ENCODE data around the gene TSPYL4. TPM values are rescaled to one million over a fixed set of nuclear protein-coding genes. Genes with fewer than 3 reads are reported as not detected.

Gene TSPYL4
- polyA plus RNA-seq, 3 donors = 1.8 to 3.6 (median 2.2) TPM

- H3K9me3 Mint-ChIP-seq = peaks cover 0 to 3% (median 0%) of the 10 kb centered on the region in 7 donors
- no peak overlapping the region for H3K27ac Mint-ChIP-seq
- no peak overlapping the region for H3K4me2 ChIP-seq (replicated peaks; ENCODE audit: extremely low read depth, low read length, poor library complexity, severe bottlenecking)
- H3K36me3 ChIP-seq (replicated peaks in 1 of 2; ENCODE audit: control insufficient read depth in 1 of 2, insufficient read depth in 2 of 2, low read length in 2 of 2) = no peaks in the 10 kb centered on the region
- no peaks in the 10 kb centered on the region for H3K27me3 ChIP-seq (ENCODE audit: control insufficient read depth in 2 of 2, insufficient read depth in 2 of 2, low read length in 2 of 2)
- no peaks in the 10 kb centered on the region for H4K20me1 ChIP-seq (ENCODE audit: insufficient read depth, low read length)
- H3K79me2 ChIP-seq (ENCODE audit: insufficient read depth, low read length) = no peaks in the 10 kb centered on the region
- H2AFZ ChIP-seq (ENCODE audit: insufficient read depth, low read depth, low read length, poor library complexity, severe bottlenecking) = no peak overlapping the region
- peaks cover 23% of the 10 kb centered on the region for H3K4me1 Mint-ChIP-seq
- no peak for TF ChIP-seq CTCF (IDR thresholded peaks at IDR 0.05)
- H3K4me1 ChIP-seq (ENCODE audit: control insufficient read depth in 1 of 2, insufficient read depth in 2 of 2, low read length in 2 of 2) = peaks cover 6 to 14% of the 10 kb centered on the region in 2 donors
- no peaks in the 10 kb centered on the region for H3K9me3 ChIP-seq (replicated peaks in 1 of 2; ENCODE audit: control insufficient read depth in 1 of 2, insufficient read depth in 1 of 2, low read length in 2 of 2)
- H3K9ac ChIP-seq (ENCODE audit: insufficient read depth, low read length, poor library complexity, severe bottlenecking) = no peak overlapping the region
- DNase-seq = no peak
- intact Hi-C loops (cut with micrococcal nuclease) = no loop called here
- no peak overlapping the region for H3K4me3 ChIP-seq (replicated peaks in 1 of 3; ENCODE audit: low read depth in 2 of 3, low read length in 3 of 3)
- WGBS (ENCODE audit: insufficient coverage) = no CpG with 5 or more reads among the region's 1 CpG
- H3K27me3 Mint-ChIP-seq (ENCODE audit: low read depth in 3 of 3) = no peaks in the 10 kb centered on the region
- no peaks in the 10 kb centered on the region for H3K36me3 Mint-ChIP-seq
- no peak overlapping the region for H3K4me3 Mint-ChIP-seq
- no peak overlapping the region for H3K27ac ChIP-seq (ENCODE audit: low read depth in 1 of 2, low read length in 2 of 2)
Observed at GRCh38 chr6:116300566-116300965, 46.7 kb upstream of the TSPYL4 start.

DNA sequence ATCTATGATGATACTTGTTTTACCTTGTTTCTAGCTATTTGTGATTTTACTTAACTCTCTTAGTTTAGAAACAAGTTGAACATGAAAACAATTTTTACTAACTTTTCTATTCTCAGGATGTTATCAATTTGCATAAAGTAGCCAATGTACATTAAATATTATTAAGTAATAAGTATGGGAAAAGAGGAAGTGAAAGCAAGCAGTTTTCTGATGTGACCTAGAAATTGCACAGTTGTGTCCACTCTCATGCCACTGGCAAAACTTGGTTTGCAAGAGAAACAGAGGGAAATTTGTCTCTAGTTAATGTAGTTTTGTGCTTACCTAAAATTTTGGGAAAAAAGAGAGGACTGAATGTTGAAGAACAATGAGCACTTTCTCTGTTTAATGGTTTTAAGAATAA, 45.1 kb upstream of the TSPYL4 start:
- H3K27me3 Mint-ChIP-seq (ENCODE audit: low read depth in 3 of 3) = peaks cover 0 to 1% (median 0%) of the 10 kb centered on the region in 3 donors
- peaks cover 6 to 14% of the 10 kb centered on the region in 2 donors for H3K4me1 ChIP-seq (ENCODE audit: control insufficient read depth in 1 of 2, insufficient read depth in 2 of 2, low read length in 2 of 2)
- no peaks in the 10 kb centered on the region for H3K27me3 ChIP-seq (ENCODE audit: control insufficient read depth in 2 of 2, insufficient read depth in 2 of 2, low read length in 2 of 2)
- peaks cover 23% of the 10 kb centered on the region for H3K4me1 Mint-ChIP-seq
- H3K27ac Mint-ChIP-seq = peak overlapping the region in 1 of 7 donors; percentile 6
- peak overlapping the region in 1 of 2 donors; percentile 14 for H3K4me3 Mint-ChIP-seq
- DNase-seq = peak; percentile 52 to 83 (median 65)
- no peaks in the 10 kb centered on the region for H3K9me3 ChIP-seq (replicated peaks in 1 of 2; ENCODE audit: control insufficient read depth in 1 of 2, insufficient read depth in 1 of 2, low read length in 2 of 2)
- H3K36me3 ChIP-seq (replicated peaks in 1 of 2; ENCODE audit: control insufficient read depth in 1 of 2, insufficient read depth in 2 of 2, low read length in 2 of 2) = no peaks in the 10 kb centered on the region
- no peaks in the 10 kb centered on the region for H3K36me3 Mint-ChIP-seq
- H2AFZ ChIP-seq (ENCODE audit: insufficient read depth, low read depth, low read length, poor library complexity, severe bottlenecking) = no peak overlapping the region
- no peaks in the 10 kb centered on the region for H3K79me2 ChIP-seq (ENCODE audit: insufficient read depth, low read length)
- peak overlapping the region; percentile 49 for H3K4me2 ChIP-seq (replicated peaks; ENCODE audit: extremely low read depth, low read length, poor library complexity, severe bottlenecking)
- TF ChIP-seq CTCF (IDR thresholded peaks at IDR 0.05) = no peak
- peaks cover 0 to 3% (median 2%) of the 10 kb centered on the region in 7 donors for H3K9me3 Mint-ChIP-seq
- no peak overlapping the region for H3K27ac ChIP-seq (ENCODE audit: low read depth in 1 of 2, low read length in 2 of 2)
- H4K20me1 ChIP-seq (ENCODE audit: insufficient read depth, low read length) = no peaks in the 10 kb centered on the region
- no peak overlapping the region for H3K4me3 ChIP-seq (replicated peaks in 1 of 3; ENCODE audit: low read depth in 2 of 3, low read length in 3 of 3)
- no peak overlapping the region for H3K9ac ChIP-seq (ENCODE audit: insufficient read depth, low read length, poor library complexity, severe bottlenecking)
- intact Hi-C loops (cut with micrococcal nuclease) = loop anchor here in 1 of 2 donors (10.0 kb wide), 1 partner anchor 146 kb away; no protein-coding TSS in a partner anchor

Measured in CD14-positive monocyte (primary cell).